MM.1S (cell line): Measurements from ENCODE around the gene KATNIP.

Source experiments
- DNase-seq: peaks from one replicate; pipeline ENCODE4 v3.0.0-alpha.2; 2015
- H2AFZ ChIP-seq: fragments of 300-600 bp; sonication (generic); 2 replicates; pipeline ENCODE4 v1.6.0; 2016; ENCODE audit warnings: antibody characterized with exemption, low read length
- H3F3A ChIP-seq: fragments of 300-600 bp; sonication (generic); 2 replicates; pipeline ENCODE4 v1.6.1; 2016; ENCODE audit warnings: mild to moderate bottlenecking, antibody characterized with exemption, low read length, moderate library complexity, mixed read lengths; ENCODE audit not compliant: insufficient read depth
- H3K27ac ChIP-seq: fragments of 300-600 bp; sonication (generic); 2 replicates; pipeline ENCODE4 v1.5.1; 2016; ENCODE audit warnings: mild to moderate bottlenecking, low read length
- H3K27me3 ChIP-seq: fragments of 300-600 bp; sonication (generic); replicated peaks from 2 replicates; pipeline ENCODE4 v1.6.0; 2016; ENCODE audit warnings: low read length; ENCODE audit not compliant: insufficient read depth
- H3K36me3 ChIP-seq: fragments of 300-600 bp; sonication (generic); replicated peaks from 2 replicates; pipeline ENCODE4 v1.6.1; 2016; ENCODE audit warnings: mild to moderate bottlenecking, low read length, mixed read lengths; ENCODE audit not compliant: insufficient read depth
- H3K4me1 ChIP-seq: fragments of 300-600 bp; sonication (generic); 2 replicates; pipeline ENCODE4 v1.6.1; 2016; ENCODE audit warnings: low read length, mixed read lengths
- H3K4me2 ChIP-seq: fragments of 300-600 bp; sonication (generic); 2 replicates; pipeline ENCODE4 v1.6.0; 2016; ENCODE audit warnings: low read depth, low read length
- H3K4me3 ChIP-seq: fragments of 300-600 bp; sonication (generic); 2 replicates; pipeline ENCODE4 v1.5.1; 2016; ENCODE audit warnings: low read length, mixed read lengths
- H3K79me2 ChIP-seq: fragments of 300-600 bp; sonication (generic); 2 replicates; pipeline ENCODE4 v1.6.1; 2016; ENCODE audit warnings: mixed run types, low read length, mixed read lengths
- H3K9ac ChIP-seq: fragments of 300-600 bp; sonication (generic); 2 replicates; pipeline ENCODE4 v1.6.1; 2016; ENCODE audit warnings: low read length, mixed read lengths
- H3K9me2 ChIP-seq: fragments of 300-600 bp; sonication (generic); replicated peaks from 2 replicates; pipeline ENCODE4 v1.6.1; 2016; ENCODE audit warnings: mild to moderate bottlenecking, low read length, mixed read lengths; ENCODE audit not compliant: insufficient read depth
- H3K9me3 ChIP-seq: fragments of 300-600 bp; sonication (generic); replicated peaks from 2 replicates; pipeline ENCODE4 v1.6.1; 2016; ENCODE audit warnings: mild to moderate bottlenecking, low read length, mixed read lengths; ENCODE audit not compliant: insufficient read depth
- H4K20me1 ChIP-seq: fragments of 300-600 bp; sonication (generic); 2 replicates; pipeline ENCODE4 v1.6.1; 2016; ENCODE audit warnings: mild to moderate bottlenecking, low read length, moderate library complexity, mixed read lengths; ENCODE audit not compliant: insufficient read depth
- CTCF ChIP-seq: fragments of 300-600 bp; sonication (generic); IDR thresholded peaks from 2 replicates; pipeline ENCODE4 v1.5.1; 2016; ENCODE audit warnings: antibody characterized with exemption, low read length, mixed read lengths
- EZH2 ChIP-seq: fragments of 300-600 bp; sonication (generic); optimal IDR thresholded peaks from 2 replicates; pipeline ENCODE3; 2017; ENCODE audit warnings: low read depth, mild to moderate bottlenecking, antibody characterized with exemption, low read length, mixed read lengths
- EZH2phosphoT487 ChIP-seq: fragments of 300-600 bp; sonication (generic); IDR thresholded peaks from 2 replicates; pipeline ENCODE4 v1.6.1; 2018; ENCODE audit warnings: antibody characterized with exemption, low read length

The KATNIP gene

GRCh38 chr16:27516365-27516764 lies 33.6 kb upstream of the KATNIP start:
- no peak overlapping the region for H2AFZ ChIP-seq
- no peaks in the 10 kb centered on the region for H3K36me3 ChIP-seq
- no peaks in the 10 kb centered on the region for H3K27me3 ChIP-seq
- no peak overlapping the region for H3K4me3 ChIP-seq
- no peaks in the 10 kb centered on the region for H3K9me2 ChIP-seq
- no peak overlapping the region for H3K4me2 ChIP-seq
- no peaks in the 10 kb centered on the region for H3K79me2 ChIP-seq
- TF ChIP-seq EZH2phosphoT487 (no peak), EZH2 (no peak), CTCF (no peak)
- no peak overlapping the region for H3K27ac ChIP-seq
- DNase-seq = no peak
- H4K20me1 ChIP-seq = no peaks in the 10 kb centered on the region
- no peaks in the 10 kb centered on the region for H3K4me1 ChIP-seq
- H3K9me3 ChIP-seq = no peaks in the 10 kb centered on the region
- no peak overlapping the region for H3K9ac ChIP-seq
- no peaks in the 10 kb centered on the region for H3F3A ChIP-seq

GRCh38 chr16:27517664-27518063 lies 32.3 kb upstream of the KATNIP start:
- H3K4me2 ChIP-seq = no peak overlapping the region
- no peak overlapping the region for H3K27ac ChIP-seq
- no peaks in the 10 kb centered on the region for H3F3A ChIP-seq
- H3K4me1 ChIP-seq = no peaks in the 10 kb centered on the region
- H3K9ac ChIP-seq = no peak overlapping the region
- H3K36me3 ChIP-seq = no peaks in the 10 kb centered on the region
- DNase-seq = no peak
- no peak overlapping the region for H2AFZ ChIP-seq
- no peak for TF ChIP-seq EZH2phosphoT487
- no peak for TF ChIP-seq EZH2
- TF ChIP-seq CTCF = no peak
- no peaks in the 10 kb centered on the region for H4K20me1 ChIP-seq
- H3K27me3 ChIP-seq = no peaks in the 10 kb centered on the region
- H3K9me3 ChIP-seq = no peaks in the 10 kb centered on the region
- H3K79me2 ChIP-seq = no peaks in the 10 kb centered on the region
- no peaks in the 10 kb centered on the region for H3K9me2 ChIP-seq
- no peak overlapping the region for H3K4me3 ChIP-seq

- Histone ChIP-seq H3K9ac (no peak overlapping the region), H3K4me1 (no peaks in the 10 kb centered on the region), H3K27ac (no peak overlapping the region), H2AFZ (no peak overlapping the region), H3K36me3 (no peaks in the 10 kb centered on the region), H3F3A (no peaks in the 10 kb centered on the region), H3K9me3 (no peaks in the 10 kb centered on the region), H3K79me2 (no peaks in the 10 kb centered on the region), H3K27me3 (no peaks in the 10 kb centered on the region), H3K4me3 (no peak overlapping the region), H4K20me1 (no peaks in the 10 kb centered on the region), H3K9me2 (no peaks in the 10 kb centered on the region), H3K4me2 (no peak overlapping the region)
- TF ChIP-seq CTCF = no peak
- no peak for TF ChIP-seq EZH2phosphoT487
- no peak for TF ChIP-seq EZH2
- no peak for DNase-seq
These were observed 31.7 kb upstream of the KATNIP start for GRCh38 chr16:27518226-27518625.
